Ovary (tissue), 9 donors: Measurements from ENCODE around the gene FTCD. TPM values are rescaled to one million over a fixed set of nuclear protein-coding genes. Genes with fewer than 3 reads are reported as not detected.

ENCODE experiments used
- DNase-seq, 5 donors: peaks; one replicate each; pipeline ENCODE4 v3.0.0-alpha.2; 2019 to 2020
- H3K27ac ChIP-seq, 2 donors: fragments of 200-600 bp; one replicate each; pipeline versions ENCODE4 v1.5.1 to v1.8.0; 2019 to 2022
- H3K27me3 ChIP-seq: fragments of 200-600 bp; one replicate; pipeline ENCODE4 v1.8.0; 2022
- H3K36me3 ChIP-seq: fragments of 200-600 bp; sonication (generic); one replicate; pipeline ENCODE4 v1.5.1; 2019
- H3K4me1 ChIP-seq: one replicate; pipeline ENCODE4 v1.8.1; 2013; ENCODE audit warnings: mild to moderate bottlenecking, moderate library complexity; ENCODE audit not compliant: insufficient read depth
- H3K4me3 ChIP-seq: fragments of 200-600 bp; sonication (generic); one replicate; pipeline ENCODE4 v1.5.1; 2017
- H3K9me3 ChIP-seq, 2 donors: fragments of 200-600 bp in 1 of 2; sonication (generic) in 1 of 2; one replicate each; pipeline versions ENCODE4 v1.5.1 to v1.8.1; 2013 to 2019; ENCODE audit warnings: mild to moderate bottlenecking in 1 of 2, moderate library complexity in 1 of 2
- EP300 ChIP-seq: sonication (generic); formaldehyde crosslinking; IDR thresholded peaks from one replicate; pipeline ENCODE4 v1.6.1; 2017; ENCODE audit warnings: antibody characterized with exemption
- POLR2A ChIP-seq: fragments of 450-650 bp; IDR thresholded peaks from one replicate; pipeline ENCODE4 v1.6.1; 2017; ENCODE audit warnings: antibody characterized with exemption, mild to moderate bottlenecking, moderate library complexity
- WGBS, 3 donors: extraction: QIAGEN DNeasy Blood & Tissue Kit in 1 of 3; methylation state at CpG; one replicate each; pipeline versions ENCODE4 v1.1.5 to v1.1.7; 2013 to 2017; 5-methylcytosine and 5-hydroxymethylcytosine counted together
- intact Hi-C, 4 donors: fragments of 100-400 bp; cut with DNase I; formaldehyde crosslinking; loops; one replicate each; pipeline versions ENCODE4 v1.11.0 to v1.15.1; 2022 to 2023
- polyA plus RNA-seq, 2 donors: library from polyadenylated mRNA; stranded (reverse); fragments of 200-250 nt in 1 of 2; fragments of 350-450 nt in 1 of 2; fragmentation: Illumina TruSeq in 1 of 2; extraction: RNeasy Lipid Tissue Mini Kit (QIAGEN cat#74804) in 1 of 2; gene quantifications; one replicate each; pipeline ENCODE4 v1.2.3, GENCODE V29; 2013 to 2014
- total RNA-seq, 7 donors: library from RNA; depleted of rRNA in 2 of 7; stranded (reverse); fragments of >200 nt in 2 of 7; fragmentation: NEBNext Ultra II Directional in 3 of 7; extraction: Animal tissue kit (Norgen Biotek cat#: 25700) in 3 of 7; gene quantifications; one replicate each; pipeline versions ENCODE4 v1.1.0 to v1.2.4, GENCODE V29; 2016 to 2023
- TF ChIP-seq, protein P1 (sequence below), 3 donors: fragments of 450-650 bp in 2 of 3; fragments of 200-600 bp in 1 of 3; IDR thresholded peaks; one replicate each; pipeline versions ENCODE4 v1.5.1 to v1.8.0; 2016 to 2022; ENCODE audit warnings: antibody characterized with exemption in 3 of 3, mild to moderate bottlenecking in 1 of 3
- donor health status: DM: no; HTN: no; CAD: no; lungs with moderate emphysema.
- donor health status: DM: no; HTN: no; CAD: no.
- donor health status: Bipolar disorder and iron deficiency.
- donor health status: DM: yes; HTN: yes; CAD: no.
- donor health status: DM: no; HTN: no; CAD: no.
- donor health status: DM: yes; HTN: yes; CAD: no.

The FTCD gene
- total and polyA plus RNA-seq, 9 donors, result 0.83 to 7.5 (median 3.7) TPM; not detected in 1

DNA sequence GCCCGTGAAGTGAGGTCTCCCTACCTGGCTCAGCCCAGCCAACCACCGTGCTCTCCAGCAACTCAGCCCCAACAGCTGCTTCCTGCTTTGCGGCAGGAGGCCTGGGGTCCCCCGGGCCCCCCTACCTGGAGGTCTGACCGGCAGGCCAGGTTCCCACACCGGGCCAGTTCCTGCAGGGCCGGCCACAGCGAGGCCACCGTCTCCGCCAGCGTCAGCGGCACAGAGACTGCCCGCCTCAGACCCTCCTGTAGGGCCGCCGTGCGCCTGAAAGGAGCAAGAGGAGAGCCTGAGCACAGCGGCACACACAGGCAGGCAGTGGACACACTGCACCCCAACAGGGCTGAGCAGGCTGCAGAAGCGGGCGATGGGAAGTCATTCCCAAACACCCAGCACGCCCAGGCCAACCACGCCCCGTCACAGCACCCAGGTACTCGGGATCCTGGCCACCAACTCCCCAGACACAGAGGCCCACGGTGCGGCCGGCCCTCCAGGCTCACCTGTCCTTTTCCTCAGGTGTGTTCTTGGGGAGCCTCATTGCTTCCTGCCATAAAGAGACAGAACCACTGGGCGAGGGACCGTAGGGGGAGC is 16.9 kb downstream of the FTCD start:
- WGBS, 3 donors, result 92 to 94% (median 94%) methylated on average over 24 to 28 of the region's 28 CpGs
- TF ChIP-seq, protein P1, sequence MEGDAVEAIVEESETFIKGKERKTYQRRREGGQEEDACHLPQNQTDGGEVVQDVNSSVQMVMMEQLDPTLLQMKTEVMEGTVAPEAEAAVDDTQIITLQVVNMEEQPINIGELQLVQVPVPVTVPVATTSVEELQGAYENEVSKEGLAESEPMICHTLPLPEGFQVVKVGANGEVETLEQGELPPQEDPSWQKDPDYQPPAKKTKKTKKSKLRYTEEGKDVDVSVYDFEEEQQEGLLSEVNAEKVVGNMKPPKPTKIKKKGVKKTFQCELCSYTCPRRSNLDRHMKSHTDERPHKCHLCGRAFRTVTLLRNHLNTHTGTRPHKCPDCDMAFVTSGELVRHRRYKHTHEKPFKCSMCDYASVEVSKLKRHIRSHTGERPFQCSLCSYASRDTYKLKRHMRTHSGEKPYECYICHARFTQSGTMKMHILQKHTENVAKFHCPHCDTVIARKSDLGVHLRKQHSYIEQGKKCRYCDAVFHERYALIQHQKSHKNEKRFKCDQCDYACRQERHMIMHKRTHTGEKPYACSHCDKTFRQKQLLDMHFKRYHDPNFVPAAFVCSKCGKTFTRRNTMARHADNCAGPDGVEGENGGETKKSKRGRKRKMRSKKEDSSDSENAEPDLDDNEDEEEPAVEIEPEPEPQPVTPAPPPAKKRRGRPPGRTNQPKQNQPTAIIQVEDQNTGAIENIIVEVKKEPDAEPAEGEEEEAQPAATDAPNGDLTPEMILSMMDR (IDR thresholded peaks at IDR 0.05), result no peak
- no peak for TF ChIP-seq EP300
- TF ChIP-seq POLR2A, result no peak
- no peaks in the 10 kb centered on the region for H3K36me3 ChIP-seq
- no peaks in the 10 kb centered on the region for H3K27me3 ChIP-seq
- intact Hi-C loops, result no loop called here
- no peak overlapping the region for H3K27ac ChIP-seq
- H3K9me3 ChIP-seq, result no peaks in the 10 kb centered on the region
- no peak overlapping the region for H3K4me3 ChIP-seq
- DNase-seq, result no peak
- peaks cover 4% of the 10 kb centered on the region for H3K4me1 ChIP-seq

DNA sequence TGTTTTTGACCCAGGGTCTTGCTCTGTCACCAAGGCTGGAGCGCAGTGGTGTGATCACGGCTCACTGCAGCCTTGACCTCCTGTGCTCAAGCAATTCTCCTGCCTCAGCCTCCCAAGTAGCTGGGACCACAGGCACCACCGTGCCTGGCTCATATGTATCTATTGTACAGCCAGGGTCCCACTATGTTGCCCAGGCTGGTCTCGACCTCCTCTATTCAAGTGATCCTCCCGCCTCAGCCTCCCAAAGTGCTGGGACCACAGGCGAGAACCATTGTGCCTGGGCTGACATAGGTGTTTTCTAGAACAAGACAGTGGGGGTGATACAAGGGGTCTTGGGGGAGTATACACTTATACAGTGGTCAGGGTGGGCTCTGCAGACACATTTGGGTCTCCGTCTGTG is 17.5 kb downstream of the FTCD start:
- Histone ChIP-seq H3K4me3 (no peak overlapping the region), H3K36me3 (no peaks in the 10 kb centered on the region), H3K4me1 (peaks cover 4% of the 10 kb centered on the region), H3K27me3 (no peaks in the 10 kb centered on the region), H3K9me3 (no peaks in the 10 kb centered on the region), H3K27ac (no peak overlapping the region)
- TF ChIP-seq, protein P1 (IDR thresholded peaks at IDR 0.05), result no peak
- TF ChIP-seq EP300, result no peak
- TF ChIP-seq POLR2A, result no peak
- no peak for DNase-seq
- 66 to 82% (median 77%) methylated on average over 7 of the region's 7 CpGs for WGBS, 3 donors
- intact Hi-C loops, result no loop called here

DNA sequence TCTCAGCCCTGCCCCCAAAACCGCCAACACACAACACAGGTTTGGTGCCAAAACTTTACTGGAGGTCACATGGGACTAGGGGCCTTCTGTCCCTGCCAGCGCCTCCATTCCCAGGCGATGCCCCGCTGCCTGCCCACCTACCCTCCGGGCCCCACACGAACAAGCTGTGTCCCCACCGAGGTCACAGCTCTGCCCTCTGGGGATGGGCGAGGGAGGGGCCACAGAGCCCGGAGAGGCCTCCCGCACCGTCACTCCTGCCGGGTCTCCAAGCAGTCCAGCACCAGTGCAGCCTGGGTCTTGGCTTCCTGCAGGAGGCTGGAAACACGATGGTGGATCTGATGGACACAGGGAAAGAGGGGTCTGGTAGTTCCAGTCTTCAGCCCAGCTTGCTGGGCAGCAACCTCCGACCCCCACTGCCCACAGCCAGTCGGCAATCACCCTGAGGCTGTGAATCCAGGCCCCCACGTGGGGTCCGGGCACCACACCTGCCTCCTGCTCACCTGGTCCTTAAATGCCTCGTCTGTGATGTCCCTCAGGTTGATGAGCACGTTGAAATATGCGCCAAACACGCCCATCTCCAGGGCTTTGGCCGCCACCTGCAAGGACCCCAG is 18.5 kb downstream of the FTCD start:
- Histone ChIP-seq H3K36me3 (no peaks in the 10 kb centered on the region), H3K27me3 (no peaks in the 10 kb centered on the region), H3K4me3 (no peak overlapping the region), H3K27ac (no peak overlapping the region), H3K4me1 (peaks cover 4% of the 10 kb centered on the region), H3K9me3 (no peaks in the 10 kb centered on the region)
- no peak for DNase-seq
- TF ChIP-seq POLR2A, result no peak
- TF ChIP-seq, protein P1 (IDR thresholded peaks at IDR 0.05), result no peak
- no peak for TF ChIP-seq EP300
- intact Hi-C loops, result no loop called here
- WGBS, 3 donors, result 79 to 88% (median 81%) methylated on average over 22 of the region's 22 CpGs

- Histone ChIP-seq H3K9me3 (no peaks in the 10 kb centered on the region), H3K4me1 (peaks cover 4% of the 10 kb centered on the region), H3K27ac (no peak overlapping the region), H3K27me3 (no peaks in the 10 kb centered on the region), H3K36me3 (no peaks in the 10 kb centered on the region), H3K4me3 (no peak overlapping the region)
- DNase-seq, result no peak
- 28 to 57% (median 38%) methylated on average over 4 to 7 of the region's 7 CpGs for WGBS, 3 donors
- TF ChIP-seq EP300 (no peak), POLR2A (no peak)
- TF ChIP-seq, protein P1 (IDR thresholded peaks at IDR 0.05), result no peak
- intact Hi-C loops, result no loop called here
These were observed 19.5 kb downstream of the FTCD start for GRCh38 chr21:46135782-46136395.
